Mammary epithelial cell (primary cell): ENCODE results near the gene MEF2D.

ENCODE experiments used
- EZH2 ChIP-seq: IDR thresholded peaks from 2 replicates; pipeline ENCODE4 v1.6.1; 2012; ENCODE audit warnings: low read length, inconsistent platforms, borderline replicate concordance
- TF ChIP-seq, protein P1 (sequence below), 2 donors: IDR thresholded peaks in 1 of 2; conservative IDR thresholded peaks in 1 of 2; 2 replicates each; pipeline ENCODE4 v1.5.1; 2011 to 2012; ENCODE audit warnings: inconsistent platforms in 2 of 2, low read length in 2 of 2, mild to moderate bottlenecking in 2 of 2, control low read depth in 1 of 2, low read depth in 1 of 2; ENCODE audit not compliant: insufficient read depth in 1 of 2; ENCODE audit errors: extremely low read depth in 1 of 2

DNA sequence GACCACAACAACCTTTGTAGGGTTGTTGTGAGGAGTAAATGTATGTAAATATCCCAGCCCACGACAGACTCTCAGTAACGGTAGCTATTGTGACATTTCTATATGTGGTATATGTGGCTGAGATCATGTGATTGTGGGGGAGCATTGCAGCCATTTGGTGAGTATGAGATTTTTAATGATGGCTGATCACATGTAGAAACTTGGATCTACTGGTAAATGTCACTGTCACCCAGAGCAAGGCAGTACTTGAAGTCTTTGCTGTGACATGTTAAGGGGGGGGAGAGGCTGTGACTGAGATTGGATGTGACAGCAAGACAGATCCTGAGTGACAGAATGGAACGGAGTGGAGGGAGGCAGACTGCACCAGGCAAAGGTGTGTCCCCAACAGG is 23.9 kb upstream of the MEF2D start:
- TF ChIP-seq, protein P1, sequence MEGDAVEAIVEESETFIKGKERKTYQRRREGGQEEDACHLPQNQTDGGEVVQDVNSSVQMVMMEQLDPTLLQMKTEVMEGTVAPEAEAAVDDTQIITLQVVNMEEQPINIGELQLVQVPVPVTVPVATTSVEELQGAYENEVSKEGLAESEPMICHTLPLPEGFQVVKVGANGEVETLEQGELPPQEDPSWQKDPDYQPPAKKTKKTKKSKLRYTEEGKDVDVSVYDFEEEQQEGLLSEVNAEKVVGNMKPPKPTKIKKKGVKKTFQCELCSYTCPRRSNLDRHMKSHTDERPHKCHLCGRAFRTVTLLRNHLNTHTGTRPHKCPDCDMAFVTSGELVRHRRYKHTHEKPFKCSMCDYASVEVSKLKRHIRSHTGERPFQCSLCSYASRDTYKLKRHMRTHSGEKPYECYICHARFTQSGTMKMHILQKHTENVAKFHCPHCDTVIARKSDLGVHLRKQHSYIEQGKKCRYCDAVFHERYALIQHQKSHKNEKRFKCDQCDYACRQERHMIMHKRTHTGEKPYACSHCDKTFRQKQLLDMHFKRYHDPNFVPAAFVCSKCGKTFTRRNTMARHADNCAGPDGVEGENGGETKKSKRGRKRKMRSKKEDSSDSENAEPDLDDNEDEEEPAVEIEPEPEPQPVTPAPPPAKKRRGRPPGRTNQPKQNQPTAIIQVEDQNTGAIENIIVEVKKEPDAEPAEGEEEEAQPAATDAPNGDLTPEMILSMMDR (conservative IDR thresholded peaks at IDR 0.05 in 1 of 2, IDR thresholded peaks at IDR 0.05 in 1 of 2; ENCODE audit: extremely low read depth in 1 of 2, insufficient read depth in 1 of 2, low read depth in 1 of 2, low read length in 2 of 2), result no peak
- no peak for TF ChIP-seq EZH2
